Bronchus fibroblast of lung (primary cell): ENCODE results near the gene CPLANE2. TPM values are rescaled to one million over a fixed set of nuclear protein-coding genes. Genes with fewer than 3 reads are reported as not detected.

Experiments
- total RNA-seq: library from RNA; depleted of rRNA; stranded (reverse); fragments of >200 nt; gene quantifications from 2 replicates; pipeline ENCODE4 v1.2.3, GENCODE V29; 2015

The CPLANE2 gene, protein sequence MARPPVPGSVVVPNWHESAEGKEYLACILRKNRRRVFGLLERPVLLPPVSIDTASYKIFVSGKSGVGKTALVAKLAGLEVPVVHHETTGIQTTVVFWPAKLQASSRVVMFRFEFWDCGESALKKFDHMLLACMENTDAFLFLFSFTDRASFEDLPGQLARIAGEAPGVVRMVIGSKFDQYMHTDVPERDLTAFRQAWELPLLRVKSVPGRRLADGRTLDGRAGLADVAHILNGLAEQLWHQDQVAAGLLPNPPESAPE
- total RNA-seq: 16.6 and 31.6 TPM in 2 replicates

DNA sequence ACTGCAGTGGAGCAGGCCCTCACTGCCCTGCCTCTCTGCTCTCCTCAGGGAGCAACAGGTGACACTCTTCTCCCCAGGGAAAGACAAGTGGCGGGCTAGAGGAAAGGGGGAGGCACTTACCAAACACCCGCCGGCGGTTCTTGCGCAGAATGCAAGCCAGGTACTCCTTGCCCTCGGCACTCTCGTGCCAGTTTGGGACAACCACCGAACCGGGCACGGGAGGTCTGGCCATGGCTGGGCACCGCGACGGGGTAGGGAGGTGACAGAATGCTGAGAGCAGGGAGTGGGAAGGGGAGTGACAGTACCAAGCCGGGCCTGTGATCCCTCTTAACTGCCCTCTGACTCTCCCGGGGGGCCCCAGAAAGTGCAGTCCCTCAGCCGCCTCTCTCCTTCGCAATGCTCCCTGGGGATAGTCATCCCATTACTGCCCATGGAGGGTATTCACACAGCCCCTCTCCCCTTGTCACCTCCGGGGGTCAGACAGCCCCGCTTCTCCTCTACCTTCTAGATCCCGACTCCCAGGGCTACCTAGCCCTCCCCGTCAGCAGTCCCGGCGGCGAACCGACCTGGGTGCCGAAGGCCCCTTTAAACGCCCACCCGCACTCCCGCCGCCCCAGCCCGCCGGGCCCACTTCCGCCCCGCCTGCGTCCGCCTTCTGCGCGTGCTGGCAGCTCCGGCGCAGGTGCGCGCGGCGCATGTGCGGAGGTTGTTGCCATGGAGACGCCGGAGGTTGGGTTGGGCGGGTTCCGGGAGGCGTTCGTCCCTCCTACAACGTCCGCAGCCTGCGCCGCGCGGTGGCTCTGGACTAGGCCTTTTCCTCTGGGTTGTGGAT, at the start of gene CPLANE2:
Gene CPLANE2 (minus strand): TSS at position 673 of the 832 bp plus-strand sequence. CDS start 441 bp downstream, at position 232.

GRCh38 chr1:16212251-16212961, 24.6 kb downstream of the CPLANE2 start, which contains the start of gene ARHGEF19:
TSS of gene ARHGEF19 (minus strand) at chr1:16212652. CDS start at chr1:16209054, 3,598 bp downstream.

Other genes with a start within 250 kb of the CPLANE2 start
- gene SRARP, start 232.9 kb downstream of the CPLANE2 start, total RNA-seq: not detected in 2 replicates
- 0.84 and 0.89 TPM in 2 replicates for gene HSPB7, start 219.1 kb downstream of the CPLANE2 start, total RNA-seq
- not detected in 2 replicates for gene CLCNKA, start 215.1 kb downstream of the CPLANE2 start, total RNA-seq
- under 0.01 TPM in 1 of 2 replicates, not detected in the other for gene CLCNKB, start 193.4 kb downstream of the CPLANE2 start, total RNA-seq
- gene FAM131C, start 163.5 kb downstream of the CPLANE2 start, total RNA-seq: 0.17 and 0.45 TPM in 2 replicates
- 27.9 and 29.8 TPM in 2 replicates for gene EPHA2, start 81.1 kb downstream of the CPLANE2 start, total RNA-seq
- gene ARHGEF19, start 24.5 kb downstream of the CPLANE2 start, total RNA-seq: 11.6 and 11.9 TPM in 2 replicates
- gene FBXO42, start 115.3 kb upstream of the CPLANE2 start, total RNA-seq: 9.9 and 13.5 TPM in 2 replicates
- 66.4 and 69.9 TPM in 2 replicates for gene SZRD1, start 130.1 kb upstream of the CPLANE2 start, total RNA-seq
- gene SPATA21, start 200.2 kb upstream of the CPLANE2 start, total RNA-seq: not detected in 2 replicates
- 68.5 and 73.5 TPM in 2 replicates for gene NECAP2, start 203.5 kb upstream of the CPLANE2 start, total RNA-seq